Gastrocnemius medialis (tissue), 4 donors: ENCODE results near the gene SAMD9L. TPM values are rescaled to one million over a fixed set of nuclear protein-coding genes. Genes with fewer than 3 reads are reported as not detected.

ENCODE experiments used
- ATAC-seq, 2 donors: fragments of 150-250 bp; one replicate each; pipeline ENCODE4 v1.9.1; 2016
- DNase-seq, 2 donors: peaks; one replicate each; pipeline ENCODE4 v3.0.0-alpha.2; 2019
- H3K27ac ChIP-seq, 4 donors: fragments of 200-600 bp; sonication (generic); 1 replicate in 1 of 4; 2 replicates in 3 of 4; pipeline ENCODE4 v1.5.1; 2016 to 2018; ENCODE audit warnings: mild to moderate bottlenecking in 2 of 4, moderate library complexity in 1 of 4
- H3K27me3 ChIP-seq, 3 donors: fragments of 200-600 bp; sonication (generic) in 2 of 3; 1 replicate in 1 of 3; 2 replicates in 2 of 3; pipeline versions ENCODE4 v1.5.1 to v1.6.0; 2016 to 2019; ENCODE audit warnings: mild to moderate bottlenecking in 1 of 3, moderate library complexity in 1 of 3
- H3K36me3 ChIP-seq, 2 donors: fragments of 200-600 bp; sonication (generic) in 1 of 2; one replicate each; pipeline ENCODE4 v1.5.1; 2017 to 2018
- H3K4me1 ChIP-seq, 2 donors: fragments of 200-600 bp; sonication (generic) in 1 of 2; one replicate each; pipeline ENCODE4 v1.5.1; 2016 to 2017; ENCODE audit warnings: mild to moderate bottlenecking in 2 of 2
- H3K4me3 ChIP-seq, 4 donors: fragments of 200-600 bp; sonication (generic) in 3 of 4; 1 replicate in 1 of 4; 2 replicates in 3 of 4; pipeline ENCODE4 v1.5.1; 2016 to 2019; ENCODE audit warnings: mild to moderate bottlenecking in 2 of 4
- H3K9me3 ChIP-seq, 3 donors: fragments of 200-600 bp; sonication (generic) in 2 of 3; 1 replicate in 1 of 3; 2 replicates in 2 of 3; pipeline ENCODE4 v1.5.1; 2016 to 2019
- CTCF ChIP-seq, 5 experiments: fragments of 450-650 bp in 3 of 5; fragments of 200-600 bp in 2 of 5; sonication (generic) in 2 of 5; IDR thresholded peaks in 4 of 5; conservative IDR thresholded peaks in 1 of 5; 1 replicate in 4 of 5; 2 replicates in 1 of 5; pipeline ENCODE4 v1.5.1; 2016 to 2019; ENCODE audit warnings: antibody characterized with exemption in 5 of 5, mild to moderate bottlenecking in 3 of 5, moderate library complexity in 3 of 5
- POLR2A ChIP-seq, 2 donors: fragments of 450-650 bp; IDR thresholded peaks; one replicate each; pipeline ENCODE4 v1.6.1; 2017; ENCODE audit warnings: antibody characterized with exemption in 2 of 2, mild to moderate bottlenecking in 2 of 2, moderate library complexity in 2 of 2
- in situ Hi-C, 4 donors: fragments of 200-750 bp; cut with MboI; loops; one replicate each; pipeline versions ENCODE4 v1.15.0 to v1.8.0; 2017; ENCODE audit warnings: low sequenced_read_pairs in 4 of 4
- intact Hi-C: fragments of 100-400 bp; cut with DNase I; formaldehyde crosslinking; loops from one replicate; pipeline ENCODE4 v1.15.1; 2023; ENCODE audit warnings: low total_unique reads
- total RNA-seq, 4 donors: library from RNA; depleted of rRNA; stranded (reverse); fragments of >200 nt; gene quantifications; one replicate each; pipeline versions ENCODE4 v1.1.0 to v1.2.3, GENCODE V29; 2016

The SAMD9L gene
- total RNA-seq, 4 donors from 2014 or later = 1.2 to 7.6 (median 2.1) TPM

GRCh38 chr7:93146036-93146435, 2.1 kb downstream of the SAMD9L start:
- Histone ChIP-seq H3K4me3 (peak overlapping the region in 1 of 4 donors; percentile 43), H3K36me3 (peaks cover 0 to 12% of the 10 kb centered on the region in 2 donors), H3K27me3 (no peaks in the 10 kb centered on the region), H3K4me1 (peaks cover 9 to 10% of the 10 kb centered on the region in 2 donors), H3K9me3 (no peaks in the 10 kb centered on the region), H3K27ac (peak overlapping the region in 3 of 4 donors; percentile 57 to 65 (median 58))
- DNase-seq (no peak), ATAC-seq (no peak)
- in situ Hi-C loops = no loop called here
- intact Hi-C loops = no loop called here
- TF ChIP-seq POLR2A (IDR thresholded peaks at IDR 0.05) (no peak), CTCF (IDR thresholded peaks at IDR 0.05 in 4 of 5, conservative IDR thresholded peaks at IDR 0.05 in 1 of 5) (no peak)

GRCh38 chr7:93145354-93145753, 2.8 kb downstream of the SAMD9L start:
- in situ Hi-C loops = no loop called here
- Histone ChIP-seq H3K4me1 (peaks cover 9 to 10% of the 10 kb centered on the region in 2 donors), H3K9me3 (no peaks in the 10 kb centered on the region), H3K27me3 (no peaks in the 10 kb centered on the region), H3K4me3 (no peak overlapping the region), H3K36me3 (peaks cover 0 to 16% of the 10 kb centered on the region in 2 donors), H3K27ac (no peak overlapping the region)
- no peak for DNase-seq
- intact Hi-C loops = no loop called here
- no peak for ATAC-seq
- TF ChIP-seq POLR2A (IDR thresholded peaks at IDR 0.05) (no peak), CTCF (IDR thresholded peaks at IDR 0.05 in 4 of 5, conservative IDR thresholded peaks at IDR 0.05 in 1 of 5) (no peak)

GRCh38 chr7:93142127-93142526, 6.1 kb downstream of the SAMD9L start:
- TF ChIP-seq CTCF (IDR thresholded peaks at IDR 0.05 in 4 of 5, conservative IDR thresholded peaks at IDR 0.05 in 1 of 5) (no peak), POLR2A (IDR thresholded peaks at IDR 0.05) (no peak)
- in situ Hi-C loops = no loop called here
- H3K36me3 ChIP-seq = peaks cover 0 to 30% of the 10 kb centered on the region in 2 donors

GRCh38 chr7:93140582-93141191, 7.5 kb downstream of the SAMD9L start:
- Histone ChIP-seq H3K9me3 (peaks cover 0 to 4% (median 0%) of the 10 kb centered on the region in 3 donors), H3K27me3 (no peaks in the 10 kb centered on the region), H3K36me3 (peaks cover 0 to 41% of the 10 kb centered on the region in 2 donors), H3K27ac (no peak overlapping the region), H3K4me1 (no peaks in the 10 kb centered on the region), H3K4me3 (no peak overlapping the region)
- intact Hi-C loops (no loop called here), in situ Hi-C loops (no loop called here)
- no peak for TF ChIP-seq CTCF (IDR thresholded peaks at IDR 0.05 in 4 of 5, conservative IDR thresholded peaks at IDR 0.05 in 1 of 5)
- TF ChIP-seq POLR2A (IDR thresholded peaks at IDR 0.05) = no peak
- DNase-seq (no peak), ATAC-seq (no peak)

More at GRCh38 chr7:93142127-93142526, 6.1 kb downstream of the SAMD9L start:
- Histone ChIP-seq H3K27me3 (no peaks in the 10 kb centered on the region), H3K4me3 (no peak overlapping the region), H3K4me1 (peaks cover 7 to 10% of the 10 kb centered on the region in 2 donors), H3K9me3 (no peaks in the 10 kb centered on the region), H3K27ac (no peak overlapping the region)
- intact Hi-C loops = no loop called here
- no peak for ATAC-seq
- DNase-seq = no peak
